HCT116 (cell line): ENCODE results near the gene NBL1. TPM values are rescaled to one million over a fixed set of nuclear protein-coding genes. Genes with fewer than 3 reads are reported as not detected.
A peak's percentile ranks its signal among the peaks of the same experiment; 100 is the strongest.

ENCODE experiments used
- ATAC-seq: fragments of 200-7000 bp; cut with Tn5 transposase; 2 replicates; pipeline ENCODE4 v1.9.1; 2020; ENCODE audit warnings: mild to moderate bottlenecking, moderate library complexity
- BruUV-seq: library from RNA; stranded (reverse); fragments of 400-500 nt; replicated peaks from 2 replicates; lab custom pipeline; 2021; lab: Mats Ljungman, UMichigan
- CTCF ChIA-PET: fragments of 300-600 bp; sonication (Branson Sonifier 250); formaldehyde crosslinking; loops from one replicate; lab custom pipeline; 2021; ENCODE audit warnings: antibody characterized with exemption; lab: Charles Lee
- POLR2A ChIA-PET: fragments of 300-600, 350-600 bp; sonication (Branson Sonifier 250); formaldehyde crosslinking; loops from one replicate; lab custom pipeline; 2021; ENCODE audit warnings: antibody characterized with exemption; lab: Charles Lee
- RAD21 ChIA-PET, 2 experiments: fragments of 300-600 bp; sonication (Branson Sonifier 250); formaldehyde crosslinking; loops; one replicate each; lab custom pipeline; 2023; ENCODE audit warnings: low total read pairs in 2 of 2; ENCODE audit not compliant: uncharacterized antibody in 2 of 2, unreplicated experiment in 2 of 2, low non-redundant PET in 1 of 2; lab: Charles Lee
- DNase-seq: peaks from one replicate; pipeline ENCODE4 v3.0.0-alpha.2; 2010; ENCODE audit warnings: low read depth, low spot score
- H2AFZ ChIP-seq: fragments of 200-600 bp; shearing (Covaris generic), sonication (generic); 2 replicates; pipeline ENCODE4 v1.6.1; 2017; ENCODE audit warnings: low read depth, mixed run types, mixed read lengths, antibody characterized with exemption, low read length; ENCODE audit not compliant: poor library complexity, severe bottlenecking
- H3K27ac ChIP-seq: 2 replicates; pipeline ENCODE4 v1.5.1; 2012; ENCODE audit warnings: low read depth, low read length
- H3K27me3 ChIP-seq: fragments of 200-600 bp; sonication (generic); 2 replicates; pipeline ENCODE4 v1.6.1; 2016; ENCODE audit warnings: mixed run types, low read length, mixed read lengths; ENCODE audit not compliant: insufficient read depth
- H3K36me3 ChIP-seq, 2 experiments: fragments of 200-500 bp in 1 of 2; fragments of 200-600 bp in 1 of 2; sonication (Bioruptor generic) in 1 of 2; sonication (generic) in 1 of 2; 2 replicates each; pipeline versions ENCODE4 v1.5.1 to v1.6.1; 2014 to 2016; ENCODE audit warnings: low read length in 2 of 2, inconsistent platforms in 1 of 2, mixed read lengths in 1 of 2, mixed run types in 1 of 2; ENCODE audit not compliant: insufficient read depth in 2 of 2, control insufficient read depth in 1 of 2
- H3K4me1 ChIP-seq, 2 experiments: fragments of 200-600 bp in 1 of 2; sonication (generic) in 1 of 2; 2 replicates each; pipeline versions ENCODE4 v1.5.1 to v1.6.1; 2012 to 2017; ENCODE audit warnings: low read length in 2 of 2, inconsistent platforms in 1 of 2, mild to moderate bottlenecking in 1 of 2, mixed read lengths in 1 of 2, mixed run types in 1 of 2, moderate library complexity in 1 of 2; ENCODE audit not compliant: insufficient read depth in 2 of 2, control insufficient read depth in 1 of 2
- H3K4me2 ChIP-seq: fragments of 200-600 bp; sonication (generic); 2 replicates; pipeline ENCODE4 v1.6.1; 2017; ENCODE audit warnings: mixed run types, low read length, mixed read lengths
- H3K4me3 ChIP-seq, 2 experiments: fragments of 200-600 bp in 1 of 2; sonication (generic) in 1 of 2; replicated peaks in 1 of 2; 2 replicates each; pipeline ENCODE4 v1.5.1; 2011 to 2016; ENCODE audit warnings: low read length in 2 of 2, control low read depth in 1 of 2, low read depth in 1 of 2, mild to moderate bottlenecking in 1 of 2, mixed read lengths in 1 of 2, mixed run types in 1 of 2
- H3K79me2 ChIP-seq: fragments of 200-600 bp; sonication (generic); 2 replicates; pipeline ENCODE4 v1.6.1; 2017; ENCODE audit warnings: mild to moderate bottlenecking, mixed run types, low read length, moderate library complexity, mixed read lengths; ENCODE audit not compliant: insufficient read depth
- H3K9ac ChIP-seq: fragments of 200-600 bp; sonication (generic); 2 replicates; pipeline ENCODE4 v1.6.1; 2016; ENCODE audit warnings: low read length, mixed read lengths
- H3K9me2 ChIP-seq: fragments of 200-600 bp; sonication (generic), shearing (Covaris generic); 2 replicates; pipeline ENCODE4 v1.6.1; 2017; ENCODE audit warnings: mixed run types, mild to moderate bottlenecking, moderate library complexity; ENCODE audit not compliant: insufficient read depth
- H3K9me3 ChIP-seq, 2 experiments: fragments of 200-500 bp in 1 of 2; fragments of 200-600 bp in 1 of 2; sonication (Bioruptor generic) in 1 of 2; sonication (generic) in 1 of 2; 2 replicates each; pipeline ENCODE4 v1.6.1; 2014 to 2017; ENCODE audit warnings: low read length in 2 of 2, mixed read lengths in 2 of 2, inconsistent platforms in 1 of 2, low read depth in 1 of 2, mild to moderate bottlenecking in 1 of 2, mixed run types in 1 of 2, moderate library complexity in 1 of 2; ENCODE audit not compliant: control insufficient read depth in 1 of 2, insufficient read depth in 1 of 2
- H4K20me1 ChIP-seq: fragments of 200-600 bp; sonication (generic), shearing (Covaris generic); 2 replicates; pipeline ENCODE4 v1.6.1; 2017; ENCODE audit warnings: mixed run types, mild to moderate bottlenecking, moderate library complexity; ENCODE audit not compliant: insufficient read depth
- CBX3 ChIP-seq: IDR thresholded peaks from 2 replicates; pipeline ENCODE4 v1.6.1; 2012; ENCODE audit warnings: low read depth
- CEBPB ChIP-seq: IDR thresholded peaks from 2 replicates; pipeline ENCODE4 v1.6.1; 2012; ENCODE audit warnings: low read depth
- CTCF ChIP-seq, 3 experiments: fragments of 200-600 bp in 1 of 3; sonication (generic) in 1 of 3; IDR thresholded peaks in 2 of 3; conservative IDR thresholded peaks in 1 of 3; 2 replicates each; pipeline ENCODE4 v1.5.1; 2012 to 2017; ENCODE audit warnings: low read depth in 2 of 3, low read length in 2 of 3, antibody characterized with exemption in 1 of 3, borderline replicate concordance in 1 of 3, control low read depth in 1 of 3, mild to moderate bottlenecking in 1 of 3, mixed read lengths in 1 of 3, mixed run types in 1 of 3, moderate library complexity in 1 of 3; ENCODE audit not compliant: insufficient read depth in 1 of 3
- ELF1 ChIP-seq: IDR thresholded peaks from 2 replicates; pipeline ENCODE4 v1.6.1; 2012; ENCODE audit warnings: low read depth, borderline replicate concordance
- EZH2phosphoT487 ChIP-seq: fragments of 200-600 bp; IDR thresholded peaks from 2 replicates; pipeline ENCODE4 v1.6.1; 2018; ENCODE audit warnings: antibody characterized with exemption, borderline replicate concordance
- FOSL1 ChIP-seq: IDR thresholded peaks from 2 replicates; pipeline ENCODE4 v1.6.1; 2012; ENCODE audit warnings: low read depth
- JUND ChIP-seq: IDR thresholded peaks from 2 replicates; pipeline ENCODE4 v1.6.1; 2012
- POLR2AphosphoS5 ChIP-seq: IDR thresholded peaks from 2 replicates; pipeline ENCODE4 v1.6.1; 2011; ENCODE audit warnings: mild to moderate bottlenecking, low read depth, low read length, moderate library complexity
- RAD21 ChIP-seq: IDR thresholded peaks from 2 replicates; pipeline ENCODE4 v1.6.1; 2012; ENCODE audit warnings: low read depth, mild to moderate bottlenecking
- SP1 ChIP-seq: IDR thresholded peaks from 2 replicates; pipeline ENCODE4 v1.6.1; 2012; ENCODE audit warnings: low read depth
- SRF ChIP-seq: IDR thresholded peaks from 2 replicates; pipeline ENCODE4 v1.6.1; 2012; ENCODE audit warnings: low read depth
- TCF7L2 ChIP-seq: IDR thresholded peaks from 2 replicates; pipeline ENCODE4 v1.7.0; 2011; ENCODE audit warnings: borderline replicate concordance, inconsistent platforms; ENCODE audit not compliant: insufficient read depth, insufficient read length; ENCODE audit errors: extremely low read depth
- YY1 ChIP-seq: IDR thresholded peaks from 2 replicates; pipeline ENCODE4 v1.6.1; 2011; ENCODE audit warnings: low read length, low read depth, moderate library complexity, mild to moderate bottlenecking; ENCODE audit not compliant: insufficient replicate concordance; ENCODE audit errors: extremely low read depth
- ZBTB33 ChIP-seq: IDR thresholded peaks from 2 replicates; pipeline ENCODE4 v1.6.1; 2011; ENCODE audit warnings: mild to moderate bottlenecking, low read length, moderate library complexity; ENCODE audit not compliant: insufficient replicate concordance; ENCODE audit errors: extremely low read depth
- ZFX ChIP-seq: fragments of 450-650 bp; IDR thresholded peaks from 2 replicates; pipeline ENCODE4 v1.6.1; 2017
- ZNF274 ChIP-seq: fragments of 200-500 bp; sonication (Bioruptor generic); IDR thresholded peaks from 2 replicates; pipeline ENCODE4 v1.6.1; 2014; ENCODE audit warnings: mild to moderate bottlenecking, low read depth, low read length, inconsistent platforms
- intact Hi-C: fragments of 100-400 bp; cut with micrococcal nuclease; formaldehyde crosslinking; loops from 2 replicates; pipeline ENCODE4 v1.10.0; 2022
- total RNA-seq: library from RNA; stranded (reverse); gene quantifications from one replicate; pipeline ENCODE4 v1.2.1, GENCODE V29; 2021; ENCODE audit not compliant: unreplicated experiment
- TF ChIP-seq, protein P1 (sequence below): IDR thresholded peaks from 2 replicates; pipeline ENCODE4 v1.6.1; 2012

The NBL1 gene
- total RNA-seq, 1 experiment from 2014 or later: 75.4 TPM

DNA sequence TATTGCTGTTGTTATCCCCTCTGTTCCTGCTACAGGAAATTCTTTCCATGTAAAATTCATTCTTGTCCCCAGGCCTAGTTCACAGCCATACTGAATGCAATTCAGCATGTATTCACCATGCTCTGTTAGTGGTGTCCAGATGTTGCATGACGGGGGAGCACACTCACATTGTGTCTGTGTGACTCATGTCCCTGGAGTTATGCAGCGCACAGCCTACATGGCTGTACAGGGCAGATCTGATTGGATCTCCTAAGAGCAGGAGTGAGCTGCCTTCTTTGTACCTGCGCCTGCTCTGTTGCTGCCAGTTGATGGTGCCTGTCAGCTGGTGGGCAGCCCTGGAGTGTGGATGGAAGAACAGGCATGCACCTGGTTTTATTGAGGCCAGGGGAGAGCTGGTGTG is 38.1 kb downstream of the NBL1 start:
- Histone ChIP-seq H2AFZ (no peak overlapping the region), H3K4me3 (no peak overlapping the region), H4K20me1 (no peaks in the 10 kb centered on the region), H3K9me2 (no peaks in the 10 kb centered on the region), H3K27ac (no peak overlapping the region), H3K36me3 (no peaks in the 10 kb centered on the region), H3K79me2 (no peaks in the 10 kb centered on the region), H3K27me3 (no peaks in the 10 kb centered on the region), H3K4me1 (no peaks in the 10 kb centered on the region), H3K4me2 (no peak overlapping the region), H3K9ac (no peak overlapping the region), H3K9me3 (no peaks in the 10 kb centered on the region)
- BruUV-seq: no TSS peak
- ChIA-PET POLR2A (interaction anchor here (1.2 kb wide), 1 partner anchor 15 kb away, joined by 3 read pairs; no protein-coding TSS in a partner anchor), CTCF (interaction anchor here (1.0 kb wide), 1 partner anchor 28 kb away, joined by 3 read pairs; no protein-coding TSS in a partner anchor), RAD21 (no interaction called here)
- DNase-seq (no peak), ATAC-seq (peak; percentile 53; the same call in 1 of the 2 replicates)
- no peak for TF ChIP-seq YY1
- no peak for TF ChIP-seq ZNF274
- no peak for TF ChIP-seq POLR2AphosphoS5
- TF ChIP-seq CTCF (IDR thresholded peaks at IDR 0.05 in 2 of 3, conservative IDR thresholded peaks at IDR 0.05 in 1 of 3; ENCODE audit: borderline replicate concordance in 1 of 3, insufficient read depth in 1 of 3, low read depth in 2 of 3, low read length in 2 of 3): no peak
- no peak for TF ChIP-seq SRF
- no peak for TF ChIP-seq SP1
- no peak for TF ChIP-seq JUND
- TF ChIP-seq EZH2phosphoT487: no peak
- intact Hi-C loops: no loop called here

- Histone ChIP-seq H3K36me3 (no peaks in the 10 kb centered on the region), H3K9me3 (no peaks in the 10 kb centered on the region), H3K4me3 (no peak overlapping the region), H3K27ac (no peak overlapping the region), H3K4me1 (no peaks in the 10 kb centered on the region), H3K27me3 (no peaks in the 10 kb centered on the region), H4K20me1 (no peaks in the 10 kb centered on the region), H3K9ac (no peak overlapping the region), H2AFZ (no peak overlapping the region), H3K9me2 (no peaks in the 10 kb centered on the region), H3K79me2 (no peaks in the 10 kb centered on the region), H3K4me2 (no peak overlapping the region)
- BruUV-seq: no TSS peak
- intact Hi-C loops: no loop called here
- ChIA-PET POLR2A (no interaction called here), RAD21 (no interaction called here), CTCF (interaction anchor here (1.0 kb wide), 1 partner anchor 29 kb away, joined by 3 read pairs; no protein-coding TSS in a partner anchor)
- TF ChIP-seq ELF1 (no peak), RAD21 (no peak), ZBTB33 (no peak), ZFX (no peak), TCF7L2 (no peak), ZNF274 (no peak), EZH2phosphoT487 (no peak), YY1 (no peak), CBX3 (no peak), SRF (no peak), SP1 (no peak), CEBPB (no peak), POLR2AphosphoS5 (no peak), FOSL1 (no peak)
- TF ChIP-seq, protein P1, sequence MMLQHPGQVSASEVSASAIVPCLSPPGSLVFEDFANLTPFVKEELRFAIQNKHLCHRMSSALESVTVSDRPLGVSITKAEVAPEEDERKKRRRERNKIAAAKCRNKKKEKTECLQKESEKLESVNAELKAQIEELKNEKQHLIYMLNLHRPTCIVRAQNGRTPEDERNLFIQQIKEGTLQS: no peak
- ATAC-seq: no peak
- DNase-seq: no peak
Measured at GRCh38 chr1:19682901-19683300, 38.8 kb downstream of the NBL1 start.
